Hepatocyte (in vitro differentiated cells): ENCODE results near the gene PDPN.

Experiments used
- EZH2 ChIP-seq: fragments of 200-600 bp; sonication (generic); IDR thresholded peaks from 2 replicates; pipeline ENCODE4 v1.6.1; 2016; ENCODE audit warnings: antibody characterized with exemption, mild to moderate bottlenecking, borderline replicate concordance
- EZH2phosphoT487 ChIP-seq: fragments of 200-600 bp; sonication (generic); IDR thresholded peaks from one replicate; pipeline ENCODE4 v1.6.1; 2018; ENCODE audit warnings: antibody characterized with exemption, mild to moderate bottlenecking, low read depth, moderate library complexity; ENCODE audit not compliant: unreplicated experiment, severe bottlenecking
- TF ChIP-seq, protein P1 (sequence below): fragments of 200-600 bp; sonication (generic); IDR thresholded peaks from 2 replicates; pipeline ENCODE4 v1.5.1; 2016; ENCODE audit warnings: antibody characterized with exemption, mild to moderate bottlenecking; ENCODE audit not compliant: poor library complexity

DNA sequence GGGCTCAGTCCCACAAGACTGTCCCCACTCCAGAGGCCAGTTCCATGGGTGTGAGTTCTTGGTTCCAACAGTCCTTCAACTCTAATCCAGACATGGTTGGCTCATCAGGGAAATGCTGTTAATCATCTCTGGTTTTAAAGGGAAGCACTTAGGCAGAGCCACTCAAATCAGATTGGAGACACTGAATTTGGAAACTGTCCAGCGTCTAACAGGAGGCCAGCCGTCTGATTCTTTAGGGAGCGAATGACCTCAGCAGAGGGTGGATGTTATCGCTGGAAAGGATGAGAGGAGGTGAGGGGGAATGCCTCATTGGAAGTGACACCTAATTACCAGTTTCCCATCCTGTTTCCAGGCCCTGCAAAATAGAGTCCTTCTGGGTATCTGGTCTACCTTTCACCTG lies 47.1 kb upstream of the PDPN start:
- TF ChIP-seq, protein P1, sequence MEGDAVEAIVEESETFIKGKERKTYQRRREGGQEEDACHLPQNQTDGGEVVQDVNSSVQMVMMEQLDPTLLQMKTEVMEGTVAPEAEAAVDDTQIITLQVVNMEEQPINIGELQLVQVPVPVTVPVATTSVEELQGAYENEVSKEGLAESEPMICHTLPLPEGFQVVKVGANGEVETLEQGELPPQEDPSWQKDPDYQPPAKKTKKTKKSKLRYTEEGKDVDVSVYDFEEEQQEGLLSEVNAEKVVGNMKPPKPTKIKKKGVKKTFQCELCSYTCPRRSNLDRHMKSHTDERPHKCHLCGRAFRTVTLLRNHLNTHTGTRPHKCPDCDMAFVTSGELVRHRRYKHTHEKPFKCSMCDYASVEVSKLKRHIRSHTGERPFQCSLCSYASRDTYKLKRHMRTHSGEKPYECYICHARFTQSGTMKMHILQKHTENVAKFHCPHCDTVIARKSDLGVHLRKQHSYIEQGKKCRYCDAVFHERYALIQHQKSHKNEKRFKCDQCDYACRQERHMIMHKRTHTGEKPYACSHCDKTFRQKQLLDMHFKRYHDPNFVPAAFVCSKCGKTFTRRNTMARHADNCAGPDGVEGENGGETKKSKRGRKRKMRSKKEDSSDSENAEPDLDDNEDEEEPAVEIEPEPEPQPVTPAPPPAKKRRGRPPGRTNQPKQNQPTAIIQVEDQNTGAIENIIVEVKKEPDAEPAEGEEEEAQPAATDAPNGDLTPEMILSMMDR = no peak
- TF ChIP-seq EZH2 = no peak
- no peak for TF ChIP-seq EZH2phosphoT487
